ENCODE measurements around the gene CROCC2.

CROCC2 gene

GRCh38 chr2:240925191-240925567, 19.0 kb downstream of the CROCC2 start:
- DNase-seq = peak; percentile 22

GRCh38 chr2:240925568-240926515, 19.7 kb downstream of the CROCC2 start:
- peak; percentile 16 for DNase-seq

DNA sequence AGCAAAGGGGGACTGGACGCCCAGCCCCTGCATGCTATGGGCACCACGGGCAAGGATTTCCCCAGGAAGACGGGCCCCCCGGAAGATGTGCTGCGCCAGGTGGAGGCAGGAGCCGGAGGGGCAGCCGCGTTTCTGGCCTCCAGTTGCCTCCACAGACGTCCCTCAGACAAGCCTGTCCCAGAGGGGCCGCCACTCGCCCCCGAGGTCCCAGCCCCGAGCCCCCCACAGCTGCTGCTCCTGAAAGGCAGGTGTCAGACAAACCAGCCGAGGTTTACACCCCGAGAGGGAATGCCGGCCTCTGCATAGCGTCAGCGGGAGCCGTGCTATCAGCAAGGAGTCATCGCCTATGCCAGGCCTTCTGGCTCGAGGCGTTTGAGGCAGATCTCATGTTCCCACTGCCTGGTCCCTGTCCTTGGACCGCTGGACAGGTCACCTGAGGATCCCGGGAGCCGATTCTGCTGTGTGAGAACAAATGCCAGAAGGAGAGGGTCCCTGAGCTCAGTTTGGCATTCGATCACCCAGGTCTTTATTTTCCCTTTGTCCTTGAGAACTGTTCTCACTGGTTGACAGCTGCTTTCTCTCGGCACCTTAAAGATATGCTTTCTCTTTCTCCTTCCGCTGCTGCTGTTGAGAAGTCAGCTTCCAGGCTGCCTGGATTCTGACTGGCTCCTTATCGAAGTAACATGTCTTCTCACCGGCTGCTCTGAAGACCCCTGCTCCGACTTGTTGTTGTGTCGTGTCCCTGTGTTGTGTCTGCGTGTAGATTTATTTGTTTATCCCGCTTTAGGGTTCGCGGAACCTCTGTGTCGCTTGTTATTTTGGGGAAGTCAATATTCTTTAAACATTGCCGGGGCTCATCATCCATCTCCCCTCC, 20.6 kb downstream of the CROCC2 start:
- peak; percentile 25 for DNase-seq

- DNase-seq = no peak
These were observed 21.2 kb downstream of the CROCC2 start for GRCh38 chr2:240927390-240927781.

DNA sequence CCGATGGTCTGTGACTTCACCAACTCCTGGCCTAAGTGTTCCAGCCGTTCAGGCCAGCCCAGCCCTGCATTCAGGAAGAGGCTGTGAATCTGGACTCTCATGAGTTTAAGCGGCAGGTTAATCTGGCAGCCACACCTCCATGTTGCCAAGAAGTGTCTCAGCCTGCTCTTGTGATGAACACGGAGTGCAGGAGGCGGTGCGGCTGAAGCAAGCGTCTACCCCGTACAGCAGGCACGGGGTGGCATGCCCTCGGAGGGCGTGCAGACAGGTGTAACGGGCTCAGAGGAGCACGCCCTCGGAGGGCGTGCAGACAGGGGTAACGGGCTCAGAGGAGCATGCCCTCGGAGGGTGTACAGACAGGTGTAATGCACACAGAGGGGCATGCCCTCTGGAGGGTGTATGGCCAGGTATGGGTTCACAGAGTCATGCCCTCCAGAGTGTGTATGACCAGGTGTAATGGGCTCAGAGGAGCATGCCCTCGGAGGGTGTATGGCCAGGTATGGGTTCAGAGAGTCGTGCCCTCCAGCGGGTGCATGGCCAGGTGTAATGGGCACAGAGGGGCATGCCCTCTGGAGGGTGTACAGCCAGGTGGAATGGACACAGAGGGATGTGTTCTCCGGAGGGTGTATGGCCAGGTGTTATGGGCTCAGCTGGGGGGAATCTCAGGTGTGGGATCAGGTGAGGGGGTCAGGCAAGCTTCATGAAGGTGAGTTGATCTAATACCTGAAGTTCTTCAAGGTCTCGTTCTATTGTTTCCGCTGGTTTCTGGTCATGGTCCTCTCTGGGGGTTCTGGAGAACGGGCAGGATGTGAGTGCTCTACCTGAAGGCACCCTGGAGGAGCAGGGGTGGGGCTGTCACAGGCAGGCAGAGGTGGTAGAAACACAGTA, 22.6 kb downstream of the CROCC2 start:
- DNase-seq = no peak

GRCh38 chr2:240929364-240930095, 23.4 kb downstream of the CROCC2 start:
- DNase-seq = no peak

DNA sequence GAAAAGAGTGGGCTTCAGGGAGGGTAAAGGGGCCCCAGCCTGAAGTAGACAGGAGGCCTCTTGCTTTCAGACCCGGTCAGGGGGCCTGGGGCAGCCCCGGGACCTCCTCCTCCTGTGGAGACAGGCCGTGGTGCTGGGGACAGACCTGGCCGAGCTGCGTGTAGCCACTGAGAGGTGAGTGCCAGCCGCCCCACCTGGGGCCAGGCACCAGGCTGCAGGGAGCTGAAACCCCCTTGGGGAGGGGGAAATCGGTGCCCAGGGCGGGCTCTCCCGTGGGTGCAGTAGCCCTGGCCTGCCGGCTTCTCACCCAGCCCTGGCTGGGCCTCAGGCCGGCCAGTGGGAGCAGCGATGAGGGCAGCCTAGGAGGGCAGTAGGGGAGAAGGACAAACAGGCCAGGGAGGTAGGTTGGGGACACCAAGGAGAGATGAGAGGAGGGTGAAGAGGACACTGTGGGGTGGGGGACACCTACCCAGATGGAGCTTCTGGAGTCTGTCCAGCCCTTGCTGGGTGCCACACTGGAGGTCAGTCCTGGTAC, 24.0 kb downstream of the CROCC2 start:
- DNase-seq = no peak

- no peak for DNase-seq
These were observed 24.6 kb downstream of the CROCC2 start for GRCh38 chr2:240930631-240931318.

GRCh38 chr2:240931319-240931949, 25.3 kb downstream of the CROCC2 start:
- DNase-seq = no peak

DNA sequence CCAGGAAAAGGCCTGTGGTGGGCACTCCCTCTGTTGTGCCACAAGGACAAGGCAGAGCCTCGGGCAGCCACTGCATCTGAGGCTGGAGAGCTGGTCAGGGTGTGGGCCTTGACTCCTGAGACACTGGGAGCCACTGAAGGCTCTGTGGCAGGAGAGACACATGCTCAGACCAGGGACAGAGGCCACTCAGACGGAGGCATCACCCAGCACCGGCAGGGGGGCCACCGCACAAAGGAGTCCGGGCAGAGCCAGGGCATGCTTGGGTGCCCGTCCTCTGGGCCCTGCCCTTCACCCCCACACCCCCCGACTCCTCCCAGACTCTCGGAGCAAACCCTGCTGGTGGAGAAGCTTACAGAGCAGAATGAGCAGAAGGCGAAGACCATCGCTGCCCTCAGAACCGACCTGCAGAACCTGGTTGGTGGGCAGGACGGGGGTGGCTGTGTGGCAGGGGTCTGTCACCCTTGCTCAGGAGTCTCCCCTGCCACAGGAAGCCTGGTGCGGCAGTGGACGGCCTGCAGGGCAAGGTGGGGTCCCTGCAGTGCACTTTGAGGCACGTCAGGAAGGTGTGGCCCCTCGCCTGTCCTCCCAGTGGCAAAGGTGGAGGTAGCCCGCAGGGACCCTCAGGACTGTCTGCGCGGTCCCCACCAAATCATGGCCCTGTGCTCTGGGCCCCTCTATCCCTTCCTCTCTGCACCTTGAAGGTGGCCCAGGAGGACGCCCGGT, 26.0 kb downstream of the CROCC2 start:
- no peak for DNase-seq

DNA sequence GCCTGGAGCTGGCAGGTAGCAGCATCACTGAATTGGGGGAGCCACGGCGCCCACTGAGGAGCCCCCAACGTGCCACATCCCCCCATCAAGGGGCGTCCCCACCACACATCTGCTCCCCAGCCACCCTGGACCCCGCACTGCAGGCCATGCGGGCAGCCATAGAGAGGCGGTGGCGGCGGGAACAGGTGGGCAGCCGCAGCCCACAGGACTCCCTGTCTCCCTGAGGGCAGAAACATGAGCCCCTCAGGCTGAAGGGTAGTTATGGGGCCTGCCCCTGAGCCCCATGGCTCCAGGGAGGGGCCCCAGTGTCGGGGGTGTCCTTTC, 26.6 kb downstream of the CROCC2 start:
- DNase-seq = no peak

DNA sequence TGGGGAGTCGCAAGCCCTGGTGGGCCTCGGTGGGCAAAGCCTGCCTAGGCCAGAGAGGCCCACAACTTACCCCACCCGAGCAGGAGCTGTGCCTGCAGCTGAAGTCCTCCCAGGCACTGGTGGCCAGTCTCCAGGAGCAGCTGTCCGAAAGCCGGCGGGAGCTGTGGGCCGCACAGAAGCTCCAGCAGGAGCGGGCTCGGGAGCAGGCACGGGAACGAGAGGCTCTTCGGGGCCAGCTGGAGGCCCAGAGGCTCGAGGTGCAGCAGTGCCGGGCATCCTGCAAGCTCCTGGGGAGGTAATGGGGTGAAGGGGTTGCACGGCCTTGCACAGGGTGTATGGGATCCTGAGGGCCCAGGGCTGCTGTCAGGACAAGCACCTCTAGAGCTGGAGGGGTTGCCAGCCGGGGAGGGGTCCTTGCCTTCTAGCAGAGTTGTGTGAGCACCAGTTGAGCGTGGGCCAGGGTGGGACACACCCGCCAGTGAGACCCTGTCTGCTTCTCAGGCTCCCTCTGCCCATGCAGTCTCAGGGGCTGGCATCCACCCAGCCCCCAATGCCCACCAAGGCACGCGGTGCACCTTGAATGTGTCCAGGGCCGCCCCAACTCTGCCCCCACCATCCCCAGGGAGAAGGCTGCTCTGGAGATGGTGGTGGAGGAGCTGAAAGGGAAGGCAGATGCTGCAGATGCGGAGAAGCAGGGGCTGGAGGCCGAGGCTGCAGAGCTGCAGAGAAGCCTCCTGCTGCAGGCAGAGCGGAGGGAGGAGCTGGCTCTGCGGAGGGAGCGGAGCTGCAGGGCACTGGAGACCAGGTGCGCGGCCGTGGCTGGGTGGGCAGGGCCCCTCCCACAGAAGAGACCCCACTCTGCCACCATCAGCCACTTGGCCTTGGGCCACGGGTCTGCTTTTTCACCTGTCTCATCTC, 27.2 kb downstream of the CROCC2 start:
- DNase-seq = no peak

DNA sequence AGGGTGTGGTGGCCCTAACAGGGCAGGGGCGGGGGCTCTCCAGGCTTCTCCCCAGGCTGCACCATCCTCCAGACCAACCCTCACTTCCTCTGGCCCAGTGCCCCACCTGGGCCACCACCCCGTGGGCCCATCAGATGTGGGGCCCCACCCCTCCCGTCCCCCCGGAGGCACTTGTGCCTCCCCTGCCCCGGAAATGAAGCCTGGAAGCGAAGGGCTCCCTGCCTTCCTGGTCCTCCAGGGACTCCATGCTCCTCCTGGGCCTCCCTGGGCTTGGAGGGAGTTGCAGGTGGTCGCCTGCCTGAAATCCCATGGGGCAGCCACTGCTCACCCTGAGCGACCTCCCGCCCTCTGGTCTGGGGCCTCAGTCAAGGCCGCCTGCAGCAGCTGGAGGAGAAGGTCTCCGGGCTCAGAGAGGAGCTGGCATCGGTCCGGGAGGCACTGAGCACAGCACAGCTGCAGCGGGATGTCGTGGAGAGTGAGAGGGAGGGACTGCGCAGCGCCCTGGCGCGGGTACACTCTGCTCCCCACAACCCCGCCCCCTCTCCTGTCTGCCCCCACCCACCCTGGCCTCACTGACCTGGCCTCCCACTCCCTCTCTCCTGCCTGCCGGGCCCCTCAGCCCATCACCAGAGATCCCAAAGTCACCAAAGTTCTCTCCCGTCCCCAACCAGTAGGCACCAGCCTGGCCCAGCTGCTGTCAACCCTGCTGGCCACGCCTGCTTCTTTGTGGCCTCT, 28.0 kb downstream of the CROCC2 start:
- no peak for DNase-seq

DNA sequence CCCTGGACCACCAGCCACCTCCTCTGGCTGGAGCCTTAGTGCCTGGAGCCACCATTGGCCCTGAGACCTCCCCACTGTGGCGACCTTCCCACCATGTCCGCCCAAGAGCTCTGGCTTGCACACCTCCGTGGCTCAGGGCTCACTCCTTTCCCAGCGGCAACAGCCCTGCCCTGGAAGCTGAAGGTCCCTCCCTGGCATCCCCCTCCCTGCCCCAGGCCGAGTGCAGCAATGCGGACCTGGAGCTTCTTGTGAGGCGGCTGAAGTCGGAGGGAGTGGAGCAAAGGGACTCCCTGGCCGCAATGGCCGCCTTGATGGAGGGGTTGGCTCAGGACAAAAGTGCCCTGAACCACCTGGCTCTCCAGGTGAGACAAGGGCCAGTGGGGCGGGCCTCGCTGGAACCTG, 28.6 kb downstream of the CROCC2 start:
- DNase-seq = peak; percentile 17

DNA sequence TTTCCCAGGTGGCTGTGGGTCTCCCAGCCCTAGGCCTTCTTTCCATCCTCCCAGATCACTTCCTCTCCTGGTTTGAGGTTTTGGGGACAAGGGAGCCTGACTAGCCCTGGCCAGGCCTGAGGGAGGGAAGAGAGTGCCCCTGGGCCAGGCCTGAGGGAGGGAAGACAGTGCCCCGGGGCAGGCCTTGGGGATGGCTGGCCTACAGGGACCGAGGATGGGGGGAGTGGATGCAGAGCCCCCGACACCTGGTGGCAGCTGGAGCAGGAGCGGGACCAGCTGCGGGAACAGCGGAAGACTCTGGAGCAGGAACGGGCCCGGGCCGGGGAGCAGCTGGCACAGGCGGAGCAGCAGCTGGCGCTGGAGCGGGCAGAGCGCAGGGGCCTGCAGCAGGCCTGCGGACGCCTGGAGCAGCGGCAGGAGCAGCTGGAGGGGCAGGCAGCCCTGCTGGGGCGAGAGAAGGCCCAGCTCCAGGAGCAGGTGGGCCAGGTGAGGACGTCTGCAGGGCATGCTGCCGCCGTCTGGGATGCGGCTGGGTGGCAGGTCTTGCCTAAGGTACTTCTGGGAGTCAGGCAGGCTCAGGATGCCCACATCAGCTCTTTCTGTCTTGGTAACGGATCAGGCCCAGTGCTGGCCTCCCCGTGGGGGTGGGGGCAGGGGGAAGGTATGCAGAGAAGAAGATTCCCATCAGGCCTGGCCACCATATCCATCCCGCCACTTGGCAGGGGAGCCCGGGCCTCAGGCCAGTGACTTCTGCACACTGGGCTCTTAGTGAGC, 29.2 kb downstream of the CROCC2 start:
- peak; percentile 50 for DNase-seq

- DNase-seq = peak; percentile 19
These were observed 30.0 kb downstream of the CROCC2 start for GRCh38 chr2:240936106-240936505.

DNA sequence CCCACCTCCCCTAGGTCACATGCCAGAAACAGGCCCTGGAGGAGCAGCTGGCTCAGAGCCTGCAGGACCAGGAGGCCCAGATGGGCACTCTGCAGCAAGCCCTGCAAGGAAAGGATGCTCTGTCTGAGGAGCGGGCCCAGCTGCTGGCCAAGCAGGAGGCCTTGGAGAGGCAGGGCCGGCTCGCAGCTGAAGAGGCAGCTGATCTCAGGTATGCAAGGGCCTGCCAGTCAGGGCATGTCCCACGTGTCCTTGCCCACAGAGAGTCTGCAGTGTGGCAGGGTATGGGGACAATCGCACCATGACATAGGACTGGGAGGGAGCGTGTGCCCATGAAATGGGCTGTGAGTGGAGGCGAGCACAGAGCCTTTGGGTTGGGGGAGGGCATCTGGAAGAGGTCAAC, 39.9 kb downstream of the CROCC2 start:
- DNase-seq = peak; percentile 17
